NCI-H1417 treated with DMSO at 0.1 percent for 48 hours (cell line): ENCODE results near the gene KLHL10.

ENCODE experiments used
- DNase-seq: peaks from one replicate; lab custom pipeline; 2025; lab: John Stamatoyannopoulos, UW

KLHL10 gene

GRCh38 chr17:41895617-41896016 lies 58.0 kb downstream of the KLHL10 start:
- DNase-seq = no peak

- no peak for DNase-seq
Measured at GRCh38 chr17:41896726-41897125, 59.1 kb downstream of the KLHL10 start.
